DOHH2 (cell line): Measurements from ENCODE around the gene KIAA0408.
"Not testable (repeated sequence)": the region's sequence is repeated elsewhere in the genome, so short reads cannot be mapped to it uniquely, and the experiment has no call there.

ENCODE experiments used
- EZH2phosphoT487 ChIP-seq: fragments of 200-600 bp; sonication (generic); IDR thresholded peaks from 2 replicates; pipeline ENCODE4 v1.6.1; 2017; ENCODE audit warnings: borderline replicate concordance, mild to moderate bottlenecking, antibody characterized with exemption, low read length, moderate library complexity, mixed read lengths
- TF ChIP-seq, protein P1 (sequence below): fragments of 200-600 bp; sonication (generic); IDR thresholded peaks from one replicate; pipeline ENCODE4 v1.5.1; 2014; ENCODE audit warnings: antibody characterized with exemption, mild to moderate bottlenecking, low read depth, low read length; ENCODE audit not compliant: poor library complexity, severe bottlenecking

DNA sequence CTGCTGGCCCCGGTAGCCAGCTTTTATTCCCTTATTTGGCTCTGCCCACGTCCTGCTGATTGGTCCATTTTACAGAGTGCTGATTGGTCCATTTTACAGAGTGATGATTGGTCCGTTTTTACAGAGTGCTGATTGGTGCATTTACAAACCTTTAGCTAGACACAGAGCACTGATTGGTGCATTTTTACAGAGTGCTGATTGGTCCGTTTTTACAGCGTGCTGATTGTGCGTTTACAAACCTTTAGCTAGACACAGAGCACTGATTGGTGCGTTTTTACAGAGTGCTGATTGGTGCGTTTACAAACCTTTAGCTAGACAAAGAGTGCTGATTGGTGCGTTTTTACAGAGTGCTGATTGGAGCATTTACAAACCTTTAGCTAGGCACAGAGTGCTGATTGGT lies 30.6 kb downstream of the KIAA0408 start:
- TF ChIP-seq, protein P1, sequence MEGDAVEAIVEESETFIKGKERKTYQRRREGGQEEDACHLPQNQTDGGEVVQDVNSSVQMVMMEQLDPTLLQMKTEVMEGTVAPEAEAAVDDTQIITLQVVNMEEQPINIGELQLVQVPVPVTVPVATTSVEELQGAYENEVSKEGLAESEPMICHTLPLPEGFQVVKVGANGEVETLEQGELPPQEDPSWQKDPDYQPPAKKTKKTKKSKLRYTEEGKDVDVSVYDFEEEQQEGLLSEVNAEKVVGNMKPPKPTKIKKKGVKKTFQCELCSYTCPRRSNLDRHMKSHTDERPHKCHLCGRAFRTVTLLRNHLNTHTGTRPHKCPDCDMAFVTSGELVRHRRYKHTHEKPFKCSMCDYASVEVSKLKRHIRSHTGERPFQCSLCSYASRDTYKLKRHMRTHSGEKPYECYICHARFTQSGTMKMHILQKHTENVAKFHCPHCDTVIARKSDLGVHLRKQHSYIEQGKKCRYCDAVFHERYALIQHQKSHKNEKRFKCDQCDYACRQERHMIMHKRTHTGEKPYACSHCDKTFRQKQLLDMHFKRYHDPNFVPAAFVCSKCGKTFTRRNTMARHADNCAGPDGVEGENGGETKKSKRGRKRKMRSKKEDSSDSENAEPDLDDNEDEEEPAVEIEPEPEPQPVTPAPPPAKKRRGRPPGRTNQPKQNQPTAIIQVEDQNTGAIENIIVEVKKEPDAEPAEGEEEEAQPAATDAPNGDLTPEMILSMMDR = not testable (repeated sequence)
- TF ChIP-seq EZH2phosphoT487 = not testable (repeated sequence)
